ENCODE measurements around the gene GLDC.
A peak's percentile ranks its signal among the peaks of the same experiment; 100 is the strongest.

GLDC gene

DNA sequence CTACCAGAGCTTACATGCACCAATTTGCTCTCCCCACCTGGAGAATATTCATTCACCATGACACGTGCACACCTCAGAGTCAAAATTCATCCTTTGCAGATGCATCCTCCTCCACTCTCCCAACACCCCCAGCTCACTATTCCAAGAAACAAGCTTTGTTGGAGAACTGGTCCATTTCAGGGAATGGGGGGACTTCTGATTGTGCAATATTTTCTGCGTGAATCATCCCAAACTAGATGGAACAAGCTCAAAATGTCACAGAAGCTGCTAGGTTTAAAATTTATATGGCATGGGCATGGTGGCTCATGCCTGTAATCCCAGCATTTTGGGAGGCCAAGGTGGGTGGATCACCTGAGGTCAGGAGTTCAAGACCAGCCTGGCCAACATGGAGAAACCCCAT lies 3.6 kb downstream of the GLDC start:
- Histone ChIP-seq H3K27ac (no peak overlapping the region), H3K9me3 (ENCODE audit: severe bottlenecking) (no peaks in the 10 kb centered on the region), H3K27me3 (ENCODE audit: insufficient read depth, low read depth, severe bottlenecking) (no peaks in the 10 kb centered on the region), H3K4me3 (ENCODE audit: low read depth, low read length) (no peak overlapping the region), H3K36me3 (no peaks in the 10 kb centered on the region)
- DNase-seq = no peak
- TF ChIP-seq, protein P1, sequence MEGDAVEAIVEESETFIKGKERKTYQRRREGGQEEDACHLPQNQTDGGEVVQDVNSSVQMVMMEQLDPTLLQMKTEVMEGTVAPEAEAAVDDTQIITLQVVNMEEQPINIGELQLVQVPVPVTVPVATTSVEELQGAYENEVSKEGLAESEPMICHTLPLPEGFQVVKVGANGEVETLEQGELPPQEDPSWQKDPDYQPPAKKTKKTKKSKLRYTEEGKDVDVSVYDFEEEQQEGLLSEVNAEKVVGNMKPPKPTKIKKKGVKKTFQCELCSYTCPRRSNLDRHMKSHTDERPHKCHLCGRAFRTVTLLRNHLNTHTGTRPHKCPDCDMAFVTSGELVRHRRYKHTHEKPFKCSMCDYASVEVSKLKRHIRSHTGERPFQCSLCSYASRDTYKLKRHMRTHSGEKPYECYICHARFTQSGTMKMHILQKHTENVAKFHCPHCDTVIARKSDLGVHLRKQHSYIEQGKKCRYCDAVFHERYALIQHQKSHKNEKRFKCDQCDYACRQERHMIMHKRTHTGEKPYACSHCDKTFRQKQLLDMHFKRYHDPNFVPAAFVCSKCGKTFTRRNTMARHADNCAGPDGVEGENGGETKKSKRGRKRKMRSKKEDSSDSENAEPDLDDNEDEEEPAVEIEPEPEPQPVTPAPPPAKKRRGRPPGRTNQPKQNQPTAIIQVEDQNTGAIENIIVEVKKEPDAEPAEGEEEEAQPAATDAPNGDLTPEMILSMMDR (IDR thresholded peaks at IDR 0.05; ENCODE audit: low read depth, low read length) = no peak

DNA sequence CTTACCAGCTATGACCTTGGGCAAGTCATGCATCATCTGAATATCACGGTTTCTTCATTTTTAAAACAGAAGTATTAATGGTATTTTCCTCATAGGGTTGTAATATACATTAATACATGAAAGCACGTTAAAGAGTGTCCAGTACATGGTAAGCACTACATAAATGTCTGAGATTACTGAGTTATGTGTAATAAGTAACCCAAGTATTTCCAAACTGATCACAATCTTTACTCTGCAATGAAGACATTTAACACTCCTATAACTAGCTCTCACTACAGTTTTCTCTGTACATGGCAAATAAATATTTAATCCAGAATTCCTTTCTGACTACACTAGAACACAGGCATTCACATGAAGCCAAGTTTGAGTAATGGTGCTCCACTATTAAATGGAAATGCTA lies 4.0 kb downstream of the GLDC start:
- Histone ChIP-seq H3K27me3 (ENCODE audit: insufficient read depth, low read depth, severe bottlenecking) (no peaks in the 10 kb centered on the region), H3K27ac (no peak overlapping the region)

DNA sequence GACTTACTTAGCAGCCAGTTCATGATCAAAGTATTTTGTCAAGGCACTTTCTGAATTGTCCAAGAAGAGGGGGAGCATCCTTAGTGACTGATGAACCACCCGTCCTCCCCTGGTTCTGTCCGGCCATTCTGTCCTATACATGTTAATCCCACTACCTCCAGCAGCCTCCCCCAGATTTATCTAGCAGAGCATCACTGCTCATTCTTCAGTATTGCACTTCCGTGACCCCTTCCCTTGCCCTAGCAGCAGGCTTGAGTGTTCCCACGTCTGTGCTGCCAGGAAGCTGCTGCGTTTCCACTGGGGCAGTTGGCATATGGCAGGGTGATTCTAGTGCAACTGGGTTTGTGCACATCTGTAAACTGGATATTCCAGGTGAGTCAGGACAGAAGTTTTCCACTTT lies 4.5 kb downstream of the GLDC start:
- Histone ChIP-seq H3K36me3 (no peaks in the 10 kb centered on the region), H3K27ac (no peak overlapping the region), H3K27me3 (ENCODE audit: insufficient read depth, low read depth, severe bottlenecking) (no peaks in the 10 kb centered on the region), H3K4me3 (ENCODE audit: low read depth, low read length) (no peak overlapping the region), H3K9me3 (ENCODE audit: severe bottlenecking) (no peaks in the 10 kb centered on the region)
- no peak for DNase-seq
- TF ChIP-seq, protein P1 (IDR thresholded peaks at IDR 0.05; ENCODE audit: low read depth, low read length) = no peak

More for the DNA sequence above, 4.0 kb downstream of the GLDC start:
- TF ChIP-seq, protein P1 (IDR thresholded peaks at IDR 0.05; ENCODE audit: low read depth, low read length) = no peak
- DNase-seq = no peak
- Histone ChIP-seq H3K36me3 (no peaks in the 10 kb centered on the region), H3K9me3 (ENCODE audit: severe bottlenecking) (no peaks in the 10 kb centered on the region), H3K4me3 (ENCODE audit: low read depth, low read length) (no peak overlapping the region)

DNA sequence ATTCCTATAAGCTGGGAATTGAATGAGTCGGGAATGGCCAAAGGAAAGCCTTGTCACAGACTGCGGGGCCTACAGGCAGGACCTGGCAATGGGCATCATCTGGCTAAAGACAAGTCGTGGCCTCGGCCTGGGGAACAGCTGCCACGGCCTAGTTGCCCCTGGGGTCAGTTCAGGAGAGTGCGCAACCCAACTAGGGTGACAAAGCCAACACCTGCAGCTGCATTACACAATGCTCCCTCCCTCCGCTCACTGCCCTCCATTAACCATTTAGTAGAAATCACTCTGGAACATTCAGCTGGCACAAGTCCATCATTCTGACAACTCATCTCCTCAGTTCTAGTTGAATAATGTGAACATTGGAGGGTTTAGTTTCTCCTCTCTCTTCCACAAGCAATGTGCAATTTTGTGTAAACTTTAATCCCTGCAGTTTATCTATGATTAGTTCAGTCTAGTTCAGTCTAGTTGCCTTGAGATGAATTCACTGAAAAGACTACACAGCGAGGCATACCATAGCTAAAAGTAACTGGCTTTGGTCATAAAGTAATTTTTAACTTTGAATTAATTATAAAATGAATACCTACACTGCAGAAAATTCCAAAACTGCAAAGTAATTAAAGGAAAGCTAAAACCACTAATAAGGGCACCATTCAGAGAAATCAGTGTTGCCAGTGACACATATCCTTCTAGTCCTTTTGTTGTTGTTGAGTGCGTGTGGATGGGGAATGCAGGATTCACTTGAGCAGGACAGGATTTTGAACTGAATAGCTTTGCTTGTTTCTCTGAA lies 5.1 kb downstream of the GLDC start:
- Histone ChIP-seq H3K27ac (no peak overlapping the region), H3K27me3 (ENCODE audit: insufficient read depth, low read depth, severe bottlenecking) (no peaks in the 10 kb centered on the region), H3K9me3 (ENCODE audit: severe bottlenecking) (no peaks in the 10 kb centered on the region), H3K36me3 (no peaks in the 10 kb centered on the region), H3K4me3 (ENCODE audit: low read depth, low read length) (no peak overlapping the region)
- DNase-seq = peak; percentile 31
- TF ChIP-seq, protein P1 (IDR thresholded peaks at IDR 0.05; ENCODE audit: low read depth, low read length) = no peak

DNA sequence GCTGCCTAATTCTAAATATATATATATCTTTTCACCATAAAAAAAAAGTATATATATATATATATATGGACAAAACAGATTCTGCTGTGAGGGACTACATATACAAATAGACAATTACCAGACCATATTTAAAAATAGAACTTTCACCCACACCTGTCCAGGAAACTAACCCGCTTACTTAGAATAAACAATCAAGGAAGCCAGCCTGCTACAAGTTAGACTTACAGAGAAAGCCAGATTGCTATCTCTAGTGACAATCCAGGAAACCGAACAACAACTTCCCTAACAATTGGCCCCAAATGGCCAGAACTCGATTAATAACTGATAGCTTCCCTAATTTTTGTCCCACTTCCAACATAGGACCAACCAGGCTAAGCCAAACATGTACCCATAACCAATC lies 5.9 kb downstream of the GLDC start:
- TF ChIP-seq, protein P1 (IDR thresholded peaks at IDR 0.05; ENCODE audit: low read depth, low read length) = no peak
- H3K4me3 ChIP-seq (ENCODE audit: low read depth, low read length) = no peak overlapping the region
- H3K27me3 ChIP-seq (ENCODE audit: insufficient read depth, low read depth, severe bottlenecking) = no peaks in the 10 kb centered on the region
- H3K27ac ChIP-seq = no peak overlapping the region
- no peaks in the 10 kb centered on the region for H3K36me3 ChIP-seq
- no peak for DNase-seq
- H3K9me3 ChIP-seq (ENCODE audit: severe bottlenecking) = no peaks in the 10 kb centered on the region

DNA sequence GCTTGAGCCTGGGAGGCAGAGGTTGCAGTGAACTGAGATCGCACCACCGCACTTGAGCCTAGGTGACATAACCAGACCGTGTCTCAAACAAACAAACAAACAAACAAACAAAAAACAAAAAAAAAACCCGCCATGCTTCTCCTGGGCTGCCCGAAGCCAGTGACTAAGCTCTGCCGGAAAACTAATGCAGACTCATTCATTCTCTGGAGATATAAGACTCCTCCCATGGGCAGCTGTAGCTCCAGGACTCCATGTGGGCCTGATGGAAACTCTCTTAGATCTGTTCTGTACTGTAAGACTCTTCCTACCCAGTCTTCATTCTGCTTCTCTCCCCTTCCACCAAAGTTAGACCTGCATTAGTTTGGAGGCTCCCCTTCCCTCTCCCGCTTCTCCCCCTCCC lies 11.1 kb downstream of the GLDC start:
- TF ChIP-seq, protein P1 (IDR thresholded peaks at IDR 0.05; ENCODE audit: low read depth, low read length) = no peak
- Histone ChIP-seq H3K4me3 (ENCODE audit: low read depth, low read length) (no peak overlapping the region), H3K36me3 (no peaks in the 10 kb centered on the region), H3K27me3 (ENCODE audit: insufficient read depth, low read depth, severe bottlenecking) (no peaks in the 10 kb centered on the region), H3K27ac (no peak overlapping the region), H3K9me3 (ENCODE audit: severe bottlenecking) (no peaks in the 10 kb centered on the region)
- DNase-seq = no peak

Data from WERI-Rb-1 (cell line).